ENCODE results near the gene DGKB.

- TF ChIP-seq POLR2A (IDR thresholded peaks at IDR 0.05; ENCODE audit: control extremely low read depth in 1 of 2, low read depth in 2 of 2, low read length in 2 of 2), result no peak
- no peak for TF ChIP-seq EZH2 (IDR thresholded peaks at IDR 0.05; ENCODE audit: low read depth, low read length, severe bottlenecking)
- TF ChIP-seq RNF2 (IDR thresholded peaks at IDR 0.05; ENCODE audit: borderline replicate concordance, low read depth, low read length, missing control alignments, poor library complexity, severe bottlenecking), result no peak
- no peak for TF ChIP-seq RXRA (IDR thresholded peaks at IDR 0.05; ENCODE audit: insufficient read depth, low read depth, low read length)
- TF ChIP-seq, protein P1, sequence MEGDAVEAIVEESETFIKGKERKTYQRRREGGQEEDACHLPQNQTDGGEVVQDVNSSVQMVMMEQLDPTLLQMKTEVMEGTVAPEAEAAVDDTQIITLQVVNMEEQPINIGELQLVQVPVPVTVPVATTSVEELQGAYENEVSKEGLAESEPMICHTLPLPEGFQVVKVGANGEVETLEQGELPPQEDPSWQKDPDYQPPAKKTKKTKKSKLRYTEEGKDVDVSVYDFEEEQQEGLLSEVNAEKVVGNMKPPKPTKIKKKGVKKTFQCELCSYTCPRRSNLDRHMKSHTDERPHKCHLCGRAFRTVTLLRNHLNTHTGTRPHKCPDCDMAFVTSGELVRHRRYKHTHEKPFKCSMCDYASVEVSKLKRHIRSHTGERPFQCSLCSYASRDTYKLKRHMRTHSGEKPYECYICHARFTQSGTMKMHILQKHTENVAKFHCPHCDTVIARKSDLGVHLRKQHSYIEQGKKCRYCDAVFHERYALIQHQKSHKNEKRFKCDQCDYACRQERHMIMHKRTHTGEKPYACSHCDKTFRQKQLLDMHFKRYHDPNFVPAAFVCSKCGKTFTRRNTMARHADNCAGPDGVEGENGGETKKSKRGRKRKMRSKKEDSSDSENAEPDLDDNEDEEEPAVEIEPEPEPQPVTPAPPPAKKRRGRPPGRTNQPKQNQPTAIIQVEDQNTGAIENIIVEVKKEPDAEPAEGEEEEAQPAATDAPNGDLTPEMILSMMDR (IDR thresholded peaks at IDR 0.05; ENCODE audit: control extremely low read depth in 1 of 3, insufficient read depth in 1 of 3, low read depth in 1 of 3, low read length in 3 of 3), result no peak
- no peak for TF ChIP-seq RAD21 (IDR thresholded peaks at IDR 0.05 in 1 of 2, conservative IDR thresholded peaks at IDR 0.05 in 1 of 2; ENCODE audit: low read depth in 2 of 2, low read length in 2 of 2)
- TF ChIP-seq TAF1 (IDR thresholded peaks at IDR 0.05; ENCODE audit: low read depth, low read length), result no peak
- no peak for TF ChIP-seq GABPA (IDR thresholded peaks at IDR 0.05; ENCODE audit: borderline replicate concordance, insufficient read depth, low read length)
- TF ChIP-seq SRF (IDR thresholded peaks at IDR 0.05; ENCODE audit: low read depth, low read length), result no peak
- TF ChIP-seq RFX5 (IDR thresholded peaks at IDR 0.05; ENCODE audit: borderline replicate concordance, low read depth, low read length), result no peak
- TF ChIP-seq MAX (IDR thresholded peaks at IDR 0.05), result no peak
Observed at GRCh38 chr7:14184292-14184864, 718.2 kb downstream of the DGKB start.

Measured in H1 (cell line).